ENCODE results near the gene VPS26C. TPM values are rescaled to one million over a fixed set of nuclear protein-coding genes. Genes with fewer than 3 reads are reported as not detected.

Gene VPS26C
- total RNA-seq, 1 experiment from 2014 or later, result 58.0 TPM

GRCh38 chr21:37272897-37273296 is 5.8 kb upstream of the VPS26C start:
- DNase-seq, result no peak
- H3K36me3 Mint-ChIP-seq (ENCODE audit: insufficient read depth in 1 of 3, low read depth in 3 of 3), result peaks cover 0 to 2% (median 0%) of the 10 kb centered on the region in 3 experiments; a peak in 1 of 7 replicates
- Histone ChIP-seq H3K23me2 (ENCODE audit: insufficient read length, low read depth, low read length, poor library complexity, severe bottlenecking) (peaks cover 3% of the 10 kb centered on the region), H3K9me3 (ENCODE audit: control insufficient read depth, low read depth, low read length) (no peaks in the 10 kb centered on the region), H3K79me1 (ENCODE audit: insufficient read depth, low read depth, low read length, poor library complexity, severe bottlenecking) (no peaks in the 10 kb centered on the region), H2BK12ac (ENCODE audit: insufficient read length, low read depth, low read length) (no peak overlapping the region), H4K91ac (ENCODE audit: insufficient read length, low read depth, low read length) (no peak overlapping the region), H2AFZ (ENCODE audit: low read length) (no peak overlapping the region), H3K14ac (ENCODE audit: insufficient read depth, low read length) (no peak overlapping the region), H4K5ac (ENCODE audit: insufficient read length, low read depth, low read length) (no peak overlapping the region), H3K4me1 (ENCODE audit: insufficient read depth, low read length) (no peaks in the 10 kb centered on the region), H3K9ac (ENCODE audit: extremely low read depth, insufficient read length, low read length) (no peak overlapping the region), H2BK5ac (ENCODE audit: insufficient read length, low read length) (no peak overlapping the region), H3K79me2 (ENCODE audit: insufficient read depth, low read length) (peaks cover 2% of the 10 kb centered on the region; the same call in 1 of the 2 replicates), H3K23ac (ENCODE audit: insufficient read length, low read depth, low read length) (no peak overlapping the region), H4K8ac (replicated peaks; ENCODE audit: insufficient read length, low read depth, low read length) (no peak overlapping the region), H3K4me2 (ENCODE audit: insufficient read depth, insufficient read length, low read length) (no peak overlapping the region), H3K4ac (ENCODE audit: low read depth, low read length) (no peak overlapping the region), H3K56ac (ENCODE audit: insufficient read length, low read depth, low read length) (no peak overlapping the region), H2BK20ac (ENCODE audit: low read depth, low read length, poor library complexity, severe bottlenecking) (no peak overlapping the region), H2AK5ac (ENCODE audit: insufficient read length, low read length) (no peak overlapping the region), H2BK120ac (ENCODE audit: low read depth, low read length, poor library complexity, severe bottlenecking) (no peak overlapping the region), H3K18ac (ENCODE audit: insufficient read length, low read depth, low read length) (no peak overlapping the region), H2BK15ac (ENCODE audit: low read depth, low read length) (no peak overlapping the region), H3T11ph (ENCODE audit: low read length) (no peak overlapping the region), H4K20me1 (ENCODE audit: control insufficient read depth, insufficient read depth, insufficient read length) (no peaks in the 10 kb centered on the region), H3K27me3 (ENCODE audit: insufficient read depth, low read length) (no peaks in the 10 kb centered on the region), H3K27ac (ENCODE audit: insufficient read length, low read depth, low read length) (no peak overlapping the region)
- no peak overlapping the region for H3K27ac Mint-ChIP-seq
- H3K4me3 Mint-ChIP-seq, result no peak overlapping the region
- no peaks in the 10 kb centered on the region for H3K27me3 Mint-ChIP-seq (ENCODE audit: low read depth)
- WGBS (ENCODE audit: extremely low coverage, insufficient read length, low lambda C conversion rate), result no CpG with 5 or more reads among the region's 6 CpGs
- H3K9me3 Mint-ChIP-seq, result no peaks in the 10 kb centered on the region; a peak in 1 of 5 replicates
- TF ChIP-seq CTCF (conservative IDR thresholded peaks at IDR 0.05), result no peak
- peaks cover 11 to 19% of the 10 kb centered on the region in 2 experiments for H3K4me1 Mint-ChIP-seq

All from H9 (cell line).